Measurements from ENCODE around the gene DCUN1D3. TPM values are rescaled to one million over a fixed set of nuclear protein-coding genes. Genes with fewer than 3 reads are reported as not detected.

The DCUN1D3 gene
- total RNA-seq, 2 experiments from 2014 or later: 3.1 to 4.5 TPM

DNA sequence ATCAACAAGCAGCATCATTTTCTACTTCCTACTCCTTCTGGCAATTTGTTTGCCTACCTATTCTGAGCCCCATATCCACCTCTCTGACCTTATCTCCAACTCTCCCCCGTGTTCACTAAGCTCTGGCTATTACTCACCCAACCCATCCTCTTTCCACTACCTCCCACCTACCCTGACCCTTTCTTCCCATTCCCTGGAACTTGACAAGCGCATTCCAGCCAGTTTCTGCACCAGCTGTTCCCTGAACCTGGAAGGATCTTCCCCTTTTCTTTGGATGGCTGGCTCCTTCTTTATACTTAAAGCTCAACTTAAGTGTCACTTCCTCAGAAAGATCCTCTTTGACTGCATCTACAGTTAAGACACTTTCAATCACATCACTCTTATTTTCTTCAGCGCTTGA is 2.2 kb downstream of the DCUN1D3 start:
- H3K4me2 ChIP-seq (ENCODE audit: low read length): peak overlapping the region; percentile 91; the same call in 1 of the 2 replicates
- H3K36me3 ChIP-seq (ENCODE audit: insufficient read depth, low read length): peaks cover 33% of the 10 kb centered on the region
- TF ChIP-seq, protein P1, sequence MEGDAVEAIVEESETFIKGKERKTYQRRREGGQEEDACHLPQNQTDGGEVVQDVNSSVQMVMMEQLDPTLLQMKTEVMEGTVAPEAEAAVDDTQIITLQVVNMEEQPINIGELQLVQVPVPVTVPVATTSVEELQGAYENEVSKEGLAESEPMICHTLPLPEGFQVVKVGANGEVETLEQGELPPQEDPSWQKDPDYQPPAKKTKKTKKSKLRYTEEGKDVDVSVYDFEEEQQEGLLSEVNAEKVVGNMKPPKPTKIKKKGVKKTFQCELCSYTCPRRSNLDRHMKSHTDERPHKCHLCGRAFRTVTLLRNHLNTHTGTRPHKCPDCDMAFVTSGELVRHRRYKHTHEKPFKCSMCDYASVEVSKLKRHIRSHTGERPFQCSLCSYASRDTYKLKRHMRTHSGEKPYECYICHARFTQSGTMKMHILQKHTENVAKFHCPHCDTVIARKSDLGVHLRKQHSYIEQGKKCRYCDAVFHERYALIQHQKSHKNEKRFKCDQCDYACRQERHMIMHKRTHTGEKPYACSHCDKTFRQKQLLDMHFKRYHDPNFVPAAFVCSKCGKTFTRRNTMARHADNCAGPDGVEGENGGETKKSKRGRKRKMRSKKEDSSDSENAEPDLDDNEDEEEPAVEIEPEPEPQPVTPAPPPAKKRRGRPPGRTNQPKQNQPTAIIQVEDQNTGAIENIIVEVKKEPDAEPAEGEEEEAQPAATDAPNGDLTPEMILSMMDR (conservative IDR thresholded peaks at IDR 0.05; ENCODE audit: low read length): no peak
- no peak overlapping the region for H3K4me3 ChIP-seq (ENCODE audit: low read depth, low read length, poor library complexity, severe bottlenecking)
- DNase-seq (ENCODE audit: low spot score): no peak
- POLR2A ChIA-PET: interaction anchor here (0.7 to 1.3 kb wide), 3 partner anchors 11 to 1309 kb away, joined by 3 to 4 read pairs (median 3); no protein-coding TSS in a partner anchor
- CTCF ChIA-PET (ENCODE audit: unreplicated experiment): no interaction called here
- intact Hi-C loops (cut with micrococcal nuclease; ENCODE audit: unreplicated experiment): no loop called here
- no peaks in the 10 kb centered on the region for H4K20me1 ChIP-seq (ENCODE audit: insufficient read depth, low read length)
- BruUV-seq (replicated peaks): no TSS peak
- H3K4me1 ChIP-seq (ENCODE audit: insufficient read depth, low read length, poor library complexity, severe bottlenecking): peaks cover 28% of the 10 kb centered on the region
- no peaks in the 10 kb centered on the region for H3K9me3 ChIP-seq (ENCODE audit: low read length)
- no peak overlapping the region for H2AFZ ChIP-seq (ENCODE audit: low read length)
- H3K27ac ChIP-seq (ENCODE audit: low read depth, low read length, poor library complexity, severe bottlenecking): no peak overlapping the region
- H3K79me2 ChIP-seq (ENCODE audit: insufficient read depth, low read depth, low read length): peaks cover 22% of the 10 kb centered on the region; the same call in 1 of the 2 replicates
- no peaks in the 10 kb centered on the region for H3K9me2 ChIP-seq (ENCODE audit: insufficient read depth, low read length)

DNA sequence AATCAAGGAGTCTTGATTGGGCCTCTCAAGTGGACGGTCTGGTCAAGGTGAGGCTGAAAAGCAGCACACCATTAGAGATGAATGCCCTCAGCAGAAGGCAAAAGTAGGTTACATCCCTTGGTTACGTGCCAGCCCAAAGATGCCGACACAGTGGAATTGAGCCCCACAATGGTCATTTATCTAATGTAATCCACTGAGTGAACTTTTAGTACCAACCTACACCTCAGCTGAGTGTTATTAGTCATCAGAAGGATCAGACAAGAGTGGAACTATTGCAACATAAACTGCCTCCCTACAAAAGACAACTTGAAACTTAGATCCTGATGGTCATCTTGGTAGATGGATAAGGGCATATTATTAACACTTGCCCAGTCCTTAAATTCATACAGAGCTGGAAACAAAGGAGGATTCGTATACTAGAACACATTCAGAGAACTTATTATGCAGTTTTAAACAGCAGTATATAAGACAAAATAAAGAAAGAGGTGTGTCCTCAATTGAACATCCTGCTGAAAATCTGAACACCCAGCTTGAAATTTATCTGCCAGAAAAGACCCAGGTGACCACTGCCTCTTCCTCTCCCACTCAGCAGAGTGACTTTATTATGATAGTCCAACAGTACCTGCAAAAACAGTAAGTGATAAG is 2.8 kb downstream of the DCUN1D3 start:
- Histone ChIP-seq H3K4me2 (ENCODE audit: low read length) (0 out of 2 replicates have a peak overlapping the region, but pooled peaks have one; percentile 91), H3K9me2 (ENCODE audit: insufficient read depth, low read length) (no peaks in the 10 kb centered on the region), H3K4me3 (ENCODE audit: low read depth, low read length, poor library complexity, severe bottlenecking) (no peak overlapping the region), H4K20me1 (ENCODE audit: insufficient read depth, low read length) (no peaks in the 10 kb centered on the region), H3K4me1 (ENCODE audit: insufficient read depth, low read length, poor library complexity, severe bottlenecking) (peaks cover 24% of the 10 kb centered on the region), H3K79me2 (ENCODE audit: insufficient read depth, low read depth, low read length) (peaks cover 18% of the 10 kb centered on the region; the same call in 1 of the 2 replicates), H3K36me3 (ENCODE audit: insufficient read depth, low read length) (peaks cover 29% of the 10 kb centered on the region), H2AFZ (ENCODE audit: low read length) (no peak overlapping the region), H3K27ac (ENCODE audit: low read depth, low read length, poor library complexity, severe bottlenecking) (no peak overlapping the region), H3K9me3 (ENCODE audit: low read length) (no peaks in the 10 kb centered on the region)
- TF ChIP-seq, protein P1 (conservative IDR thresholded peaks at IDR 0.05; ENCODE audit: low read length): no peak
- no peak for TF ChIP-seq EZH2phosphoT487 (IDR thresholded peaks at IDR 0.05; ENCODE audit: borderline replicate concordance, low read depth, low read length)
- CTCF ChIA-PET (ENCODE audit: unreplicated experiment): no interaction called here
- no peak for DNase-seq (ENCODE audit: low spot score)
- intact Hi-C loops (cut with micrococcal nuclease; ENCODE audit: unreplicated experiment): no loop called here
- POLR2A ChIA-PET: interaction anchor here (1.2 to 1.3 kb wide), 2 partner anchors 12 to 19 kb away, joined by 3 to 4 read pairs; no protein-coding TSS in a partner anchor
- TSS peak; percentile 29 for BruUV-seq (replicated peaks)

DNA sequence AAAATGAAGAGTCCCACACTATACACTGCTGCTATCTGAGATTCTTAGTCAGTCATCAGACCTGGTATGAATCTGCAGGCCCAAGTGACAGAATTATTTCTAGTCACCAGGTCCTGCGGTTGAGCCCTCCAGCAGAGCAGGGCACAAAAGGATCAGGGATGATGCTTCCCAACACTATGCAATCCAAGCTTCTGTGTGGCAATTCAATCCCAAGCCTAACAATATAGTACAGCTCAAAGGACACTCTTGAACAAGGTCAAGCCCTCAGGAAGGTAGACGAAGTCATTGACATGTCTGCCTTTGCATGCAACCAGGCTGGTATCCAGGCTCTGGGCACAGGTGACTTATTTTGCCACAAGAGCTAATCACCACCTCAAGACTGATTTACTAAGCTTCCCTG is 5.8 kb downstream of the DCUN1D3 start:
- no TSS peak for BruUV-seq (replicated peaks)
- H3K79me2 ChIP-seq (ENCODE audit: insufficient read depth, low read depth, low read length): peaks cover 10% of the 10 kb centered on the region; the same call in 1 of the 2 replicates

More for the DNA sequence above, 5.8 kb downstream of the DCUN1D3 start:
- no peak overlapping the region for H2AFZ ChIP-seq (ENCODE audit: low read length)
- no peaks in the 10 kb centered on the region for H4K20me1 ChIP-seq (ENCODE audit: insufficient read depth, low read length)
- no peaks in the 10 kb centered on the region for H3K9me3 ChIP-seq (ENCODE audit: low read length)
- DNase-seq (ENCODE audit: low spot score): no peak
- CTCF ChIA-PET (ENCODE audit: unreplicated experiment): no interaction called here
- H3K4me1 ChIP-seq (ENCODE audit: insufficient read depth, low read length, poor library complexity, severe bottlenecking): peaks cover 13% of the 10 kb centered on the region
- H3K36me3 ChIP-seq (ENCODE audit: insufficient read depth, low read length): peaks cover 29% of the 10 kb centered on the region
- H3K27ac ChIP-seq (ENCODE audit: low read depth, low read length, poor library complexity, severe bottlenecking): no peak overlapping the region
- TF ChIP-seq, protein P1 (conservative IDR thresholded peaks at IDR 0.05; ENCODE audit: low read length): no peak
- no peak for TF ChIP-seq EZH2phosphoT487 (IDR thresholded peaks at IDR 0.05; ENCODE audit: borderline replicate concordance, low read depth, low read length)
- no peak overlapping the region for H3K4me3 ChIP-seq (ENCODE audit: low read depth, low read length, poor library complexity, severe bottlenecking)
- intact Hi-C loops (cut with micrococcal nuclease; ENCODE audit: unreplicated experiment): no loop called here
- POLR2A ChIA-PET: interaction anchor here (0.5 kb wide), 1 partner anchor 48 kb away, joined by 4 read pairs; no protein-coding TSS in a partner anchor
- no peak overlapping the region for H3K4me2 ChIP-seq (ENCODE audit: low read length)
- no peaks in the 10 kb centered on the region for H3K9me2 ChIP-seq (ENCODE audit: insufficient read depth, low read length)
